Small intestine (tissue), 7 donors: ENCODE results near the gene USP5. TPM values are rescaled to one million over a fixed set of nuclear protein-coding genes. Genes with fewer than 3 reads are reported as not detected.

Experiments
- DNase-seq, 2 donors: peaks; one replicate each; pipeline versions ENCODE4 v3.0.0 to v3.0.0-alpha.2; 2013
- FAIRE-seq: peaks from 2 replicates; lab custom pipeline; 2012; peaks lifted over from hg19 to GRCh38; lab: Jason Lieb, UNC
- H3K27ac ChIP-seq, 3 donors: one replicate each; pipeline ENCODE4 v1.5.1; 2013; ENCODE audit warnings: low read length in 2 of 3, mild to moderate bottlenecking in 2 of 3, control low read depth in 1 of 3, inconsistent platforms in 1 of 3, low read depth in 1 of 3, moderate library complexity in 1 of 3
- H3K27me3 ChIP-seq, 3 donors: one replicate each; pipeline ENCODE4 v1.6.1; 2013; ENCODE audit warnings: low read length in 3 of 3, inconsistent platforms in 1 of 3; ENCODE audit not compliant: control insufficient read depth in 3 of 3, insufficient read depth in 3 of 3
- H3K36me3 ChIP-seq, 3 donors: one replicate each; pipeline ENCODE4 v1.6.1; 2013; ENCODE audit warnings: low read length in 3 of 3, inconsistent platforms in 1 of 3, low read depth in 1 of 3, mild to moderate bottlenecking in 1 of 3, moderate library complexity in 1 of 3; ENCODE audit not compliant: control insufficient read depth in 3 of 3, insufficient read depth in 2 of 3
- H3K4me1 ChIP-seq, 3 donors: one replicate each; pipeline ENCODE4 v1.6.1; 2013; ENCODE audit warnings: low read length in 2 of 3, inconsistent platforms in 1 of 3, low read depth in 1 of 3, mild to moderate bottlenecking in 1 of 3, moderate library complexity in 1 of 3; ENCODE audit not compliant: control insufficient read depth in 3 of 3, insufficient read depth in 2 of 3
- H3K4me3 ChIP-seq, 3 donors: one replicate each; pipeline ENCODE4 v1.5.1; 2013; ENCODE audit warnings: low read length in 3 of 3, control low read depth in 1 of 3, inconsistent platforms in 1 of 3, low read depth in 1 of 3, mild to moderate bottlenecking in 1 of 3, moderate library complexity in 1 of 3
- H3K9me3 ChIP-seq, 2 donors: one replicate each; pipeline ENCODE4 v1.6.1; 2013; ENCODE audit warnings: low read depth in 1 of 2, low read length in 1 of 2; ENCODE audit not compliant: control insufficient read depth in 2 of 2, insufficient read depth in 1 of 2
- WGBS, 3 donors: extraction: QIAGEN DNeasy Blood & Tissue Kit; methylation state at CpG; one replicate each; pipeline ENCODE4 v1.1.7; 2013; 5-methylcytosine and 5-hydroxymethylcytosine counted together
- polyA plus RNA-seq, 4 donors: library from polyadenylated mRNA; stranded (reverse) in 3 of 4; unstranded in 1 of 4; fragments of 200-250 nt in 3 of 4; fragments of 120-200 nt in 1 of 4; gene quantifications; one replicate each; pipeline versions ENCODE4 v1.2.1 to v1.2.3, GENCODE V29; 2013
- donor health status: healthy with polysubstance abuse.
- donor health status: control.
- donor health status: control.
- donor health status: Bipolar disorder and iron deficiency.
- donor health status: healthy.

Gene USP5
- polyA plus RNA-seq, 4 donors, result 31.9 to 54.0 (median 39.2) TPM

DNA sequence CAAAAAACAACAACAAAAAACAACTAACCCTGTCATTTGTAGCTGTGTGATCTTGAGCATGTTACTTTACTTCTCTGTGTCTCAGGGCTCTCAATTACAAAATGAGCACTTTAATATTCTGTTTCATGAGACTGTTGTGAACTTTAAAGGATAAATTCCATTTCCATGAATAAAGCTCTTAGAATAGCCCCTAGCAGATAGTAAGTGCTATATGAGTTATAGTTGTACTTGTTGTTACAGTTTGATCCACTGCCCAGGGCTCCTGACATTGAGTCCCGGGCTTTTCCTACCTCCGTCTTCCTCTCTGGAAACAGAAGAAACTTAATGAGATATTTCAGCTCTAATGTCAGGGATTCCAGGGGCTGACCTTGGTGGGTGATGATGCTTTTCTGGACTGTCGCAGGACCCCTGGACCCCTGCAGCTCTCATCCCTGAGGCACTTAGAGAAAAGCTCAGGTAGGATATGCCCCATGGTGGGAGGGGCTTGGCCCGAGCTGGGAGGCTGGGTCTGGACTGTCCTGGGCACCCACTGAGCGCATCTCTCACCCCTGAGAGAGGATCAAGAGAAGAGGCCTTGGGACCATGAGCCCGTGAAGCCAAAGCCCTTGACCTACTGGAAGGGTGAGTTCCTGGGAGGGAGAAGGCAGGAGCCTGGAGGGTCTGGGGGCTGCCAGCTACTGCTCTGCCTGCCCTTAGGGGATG, 18.6 kb upstream of the USP5 start:
- FAIRE-seq (no peak), DNase-seq (no peak)
- 83 to 89% (median 88%) methylated on average over 6 of the region's 6 CpGs for WGBS, 3 donors
- Histone ChIP-seq H3K36me3 (peaks cover 0 to 57% (median 0%) of the 10 kb centered on the region in 3 donors), H3K4me1 (peaks cover 0 to 18% (median 3%) of the 10 kb centered on the region in 3 donors), H3K9me3 (no peaks in the 10 kb centered on the region), H3K27me3 (peaks cover 0 to 7% (median 0%) of the 10 kb centered on the region in 3 donors), H3K27ac (peak overlapping the region in 1 of 3 donors; percentile 42), H3K4me3 (no peak overlapping the region)

DNA sequence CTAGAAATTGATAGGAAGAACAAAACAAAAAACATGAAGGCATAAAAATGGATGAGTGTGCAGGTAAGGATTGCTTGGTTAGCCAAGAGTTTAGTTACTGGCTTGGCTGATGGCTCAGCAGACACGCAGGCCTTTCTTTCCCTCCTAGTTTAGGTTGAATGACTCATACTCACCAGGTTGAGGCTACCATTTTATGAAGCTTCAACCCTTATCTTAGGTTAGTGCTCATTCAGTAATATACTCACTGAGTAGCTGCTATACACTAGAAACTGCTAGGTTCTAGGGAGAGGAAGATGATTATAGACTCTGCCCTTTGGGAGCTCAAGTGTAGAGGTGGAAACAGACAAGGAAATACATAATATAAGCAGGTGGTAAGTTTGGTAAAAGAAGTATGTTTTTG, 17.7 kb upstream of the USP5 start:
- WGBS, 3 donors, result 41 to 76% (median 54%) methylated on average over 1 of the region's 1 CpG
- no peak overlapping the region for H3K4me3 ChIP-seq

DNA sequence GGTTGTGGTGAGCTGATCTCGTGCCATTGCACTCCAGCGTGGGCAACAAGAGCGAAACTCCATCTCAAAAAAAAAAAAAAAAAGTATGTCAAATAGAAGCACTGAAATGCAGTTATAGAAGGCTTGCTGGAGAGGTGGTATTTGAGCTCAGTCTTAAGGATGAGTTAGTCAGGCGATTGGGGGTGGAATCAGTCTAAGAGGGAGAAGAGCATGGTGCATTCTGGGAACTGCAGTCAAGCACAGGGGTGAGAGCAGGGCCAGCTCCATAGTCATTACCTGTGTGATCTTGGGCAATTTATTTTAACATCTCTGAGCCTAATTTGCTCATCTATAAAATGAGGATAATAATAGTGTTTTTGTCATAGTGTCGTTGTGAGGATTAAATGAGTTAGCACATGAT, 17.1 kb upstream of the USP5 start:
- Histone ChIP-seq H3K4me3 (no peak overlapping the region), H3K27me3 (no peaks in the 10 kb centered on the region), H3K36me3 (peaks cover 0 to 68% (median 0%) of the 10 kb centered on the region in 3 donors), H3K27ac (no peak overlapping the region), H3K4me1 (peaks cover 0 to 14% (median 0%) of the 10 kb centered on the region in 3 donors), H3K9me3 (no peaks in the 10 kb centered on the region)
- no peak for DNase-seq
- 64 to 79% (median 70%) methylated on average over 5 of the region's 5 CpGs for WGBS, 3 donors
- no peak for FAIRE-seq

More for the DNA sequence above, 17.7 kb upstream of the USP5 start:
- Histone ChIP-seq H3K36me3 (peaks cover 0 to 65% (median 0%) of the 10 kb centered on the region in 3 donors), H3K27ac (peak overlapping the region in 1 of 3 donors; percentile 53), H3K27me3 (peaks cover 0 to 3% (median 0%) of the 10 kb centered on the region in 3 donors), H3K9me3 (no peaks in the 10 kb centered on the region), H3K4me1 (peaks cover 0 to 18% (median 2%) of the 10 kb centered on the region in 3 donors)
- FAIRE-seq, result no peak
- peak in 1 of 2 donors; percentile 60 for DNase-seq

DNA sequence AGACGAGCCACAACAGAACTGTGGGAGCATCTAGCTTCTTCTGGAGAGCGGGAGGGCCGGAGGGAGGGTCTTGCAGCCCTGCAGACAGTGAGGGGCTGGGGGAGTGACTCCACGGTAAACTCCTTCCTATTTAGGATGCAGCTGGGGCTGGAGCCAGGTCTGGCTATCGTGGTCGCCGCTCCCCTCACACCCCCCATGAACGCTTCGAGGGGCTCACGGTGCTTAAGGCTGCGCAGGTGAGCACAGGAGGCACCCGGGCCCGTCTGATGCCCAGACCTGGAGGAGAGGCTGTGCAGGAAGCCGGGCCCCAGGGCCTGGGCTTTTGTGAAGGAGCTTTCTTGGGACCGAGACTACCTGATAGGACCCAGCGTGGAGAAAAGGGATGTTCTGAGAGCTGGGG, 15.1 kb upstream of the USP5 start:
- H3K9me3 ChIP-seq, result no peaks in the 10 kb centered on the region
- H3K4me1 ChIP-seq, result peaks cover 0 to 23% (median 0%) of the 10 kb centered on the region in 3 donors
- DNase-seq, result no peak
- no peak overlapping the region for H3K4me3 ChIP-seq
- H3K27ac ChIP-seq, result no peak overlapping the region
- peaks cover 0 to 58% (median 0%) of the 10 kb centered on the region in 3 donors for H3K36me3 ChIP-seq
- no peaks in the 10 kb centered on the region for H3K27me3 ChIP-seq
- 88 to 95% (median 93%) methylated on average over 16 of the region's 16 CpGs for WGBS, 3 donors
- no peak for FAIRE-seq

DNA sequence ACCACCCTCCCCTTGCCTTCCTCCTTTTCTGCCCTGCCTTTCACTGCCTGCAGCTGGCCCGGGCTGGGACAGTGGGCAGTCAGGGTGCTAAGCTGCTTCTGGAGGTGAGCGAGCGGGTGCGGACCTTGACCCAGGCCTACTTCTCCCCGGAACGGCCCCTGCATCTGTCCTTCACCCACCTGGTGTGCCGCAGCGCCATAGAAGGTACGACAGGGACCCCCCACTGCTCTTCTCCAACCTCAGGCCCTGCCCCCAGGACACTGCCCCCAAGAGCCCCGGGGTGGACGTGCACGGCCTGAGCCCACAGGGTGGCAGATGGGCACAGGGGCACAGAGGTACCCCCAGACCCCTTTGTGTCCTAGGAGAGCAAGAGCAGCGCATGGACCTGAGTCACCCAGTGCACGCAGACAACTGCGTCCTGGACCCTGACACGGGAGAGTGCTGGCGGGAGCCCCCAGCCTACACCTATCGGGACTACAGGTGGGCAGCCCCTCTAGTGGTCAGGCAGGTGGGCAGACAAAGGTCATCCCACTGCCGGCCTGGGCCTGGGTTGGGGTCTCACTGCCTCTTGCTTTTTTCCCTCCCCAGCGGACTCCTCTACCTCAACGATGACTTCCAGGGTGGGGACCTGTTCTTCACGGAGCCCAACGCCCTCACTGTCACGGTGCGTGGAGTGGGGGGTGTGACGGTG, 14.4 kb upstream of the USP5 start:
- Histone ChIP-seq H3K36me3 (peaks cover 0 to 52% (median 0%) of the 10 kb centered on the region in 3 donors), H3K9me3 (no peaks in the 10 kb centered on the region), H3K27ac (no peak overlapping the region), H3K4me1 (peaks cover 0 to 28% (median 0%) of the 10 kb centered on the region in 3 donors), H3K27me3 (no peaks in the 10 kb centered on the region), H3K4me3 (no peak overlapping the region)
- no peak for FAIRE-seq
- no peak for DNase-seq
- 87 to 89% (median 87%) methylated on average over 25 to 26 of the region's 26 CpGs for WGBS, 3 donors

DNA sequence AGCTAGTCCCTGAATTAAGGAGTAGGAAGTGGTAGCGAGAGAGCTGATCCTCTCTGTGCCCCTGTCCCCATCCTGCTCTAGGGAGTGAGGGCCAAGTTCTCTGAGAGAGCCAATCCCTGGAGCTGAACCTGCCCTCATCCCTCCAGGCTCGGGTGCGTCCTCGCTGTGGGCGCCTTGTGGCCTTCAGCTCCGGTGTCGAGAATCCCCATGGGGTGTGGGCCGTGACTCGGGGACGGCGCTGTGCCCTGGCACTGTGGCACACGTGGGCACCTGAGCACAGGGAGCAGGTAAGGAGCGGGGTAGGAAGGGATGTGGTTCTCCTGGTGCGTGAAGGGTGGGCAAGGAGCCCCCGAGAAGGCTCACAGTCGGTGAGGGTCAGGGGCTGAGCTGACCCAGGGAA, 13.1 kb upstream of the USP5 start:
- WGBS, 3 donors, result 90 to 92% (median 91%) methylated on average over 16 of the region's 16 CpGs
- H3K4me1 ChIP-seq, result peaks cover 0 to 34% (median 0%) of the 10 kb centered on the region in 3 donors

DNA sequence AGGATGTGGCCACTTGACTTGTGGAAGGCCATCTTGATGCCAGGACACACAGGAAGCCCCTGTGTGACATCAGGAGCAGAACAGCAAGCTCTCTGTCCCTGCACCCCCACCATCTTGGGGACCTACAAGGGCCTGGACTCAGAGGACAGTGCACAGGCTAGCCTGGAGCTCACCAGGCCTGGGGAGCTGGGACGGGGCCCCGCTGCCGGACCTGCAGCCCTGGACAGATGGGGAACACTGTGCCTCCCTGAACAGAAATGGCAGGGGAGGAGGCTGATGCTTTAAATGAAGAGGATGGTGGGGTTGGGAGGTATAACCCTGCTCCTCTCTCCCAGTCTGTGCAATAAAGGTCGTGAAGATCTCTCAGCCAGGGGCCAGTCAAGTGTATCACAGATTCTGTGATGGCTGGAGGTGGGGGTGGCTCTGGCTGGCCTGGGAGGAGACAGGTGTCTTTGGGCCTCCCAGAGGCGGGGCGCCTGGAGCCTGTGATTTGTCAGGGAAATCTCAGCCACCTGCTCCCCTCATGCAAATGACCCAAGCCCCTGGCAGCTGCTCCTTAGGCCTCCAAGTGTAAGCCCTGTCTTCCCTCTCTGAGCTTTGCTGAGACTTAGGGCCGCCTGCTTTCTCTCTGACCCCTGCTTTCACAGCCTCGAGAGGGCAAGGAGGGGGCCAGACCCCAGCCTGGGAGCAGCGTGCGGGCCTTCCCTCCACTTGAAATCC, 12.3 kb upstream of the USP5 start:
- Histone ChIP-seq H3K27me3 (no peaks in the 10 kb centered on the region), H3K27ac (peak overlapping the region in 1 of 3 donors; percentile 18), H3K9me3 (no peaks in the 10 kb centered on the region), H3K4me1 (peaks cover 0 to 31% (median 0%) of the 10 kb centered on the region in 3 donors), H3K4me3 (no peak overlapping the region), H3K36me3 (peaks cover 0 to 61% (median 0%) of the 10 kb centered on the region in 3 donors)
- FAIRE-seq (no peak), DNase-seq (peak in 1 of 2 donors; percentile 32)
- WGBS, 3 donors, result 50 to 63% (median 61%) methylated on average over 10 of the region's 10 CpGs

More for the DNA sequence above, 13.1 kb upstream of the USP5 start:
- FAIRE-seq, result no peak
- Histone ChIP-seq H3K36me3 (peaks cover 0 to 59% (median 0%) of the 10 kb centered on the region in 3 donors), H3K9me3 (no peaks in the 10 kb centered on the region), H3K27me3 (no peaks in the 10 kb centered on the region), H3K4me3 (no peak overlapping the region), H3K27ac (no peak overlapping the region)
- no peak for DNase-seq

DNA sequence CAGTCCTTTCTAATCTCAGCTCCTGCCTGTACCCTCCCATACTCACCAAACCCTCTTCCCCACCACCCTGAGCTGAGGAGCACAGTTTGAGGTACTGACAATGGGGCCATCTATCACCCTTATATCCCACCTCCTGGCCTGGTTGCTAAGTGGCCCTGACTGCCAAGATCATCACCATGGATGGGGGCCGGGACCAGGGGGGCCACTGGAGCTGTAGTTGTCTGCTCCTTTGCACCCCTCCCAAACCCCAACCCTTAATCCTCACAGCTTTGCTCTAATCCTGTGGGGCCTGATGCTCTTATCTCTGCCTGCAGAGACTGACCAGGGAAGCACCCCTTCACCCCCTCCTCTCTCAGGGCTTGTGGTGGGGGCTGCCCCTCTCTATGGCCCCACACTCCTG, 11.6 kb upstream of the USP5 start:
- H3K4me3 ChIP-seq, result no peak overlapping the region
- no peaks in the 10 kb centered on the region for H3K27me3 ChIP-seq
- peaks cover 0 to 28% (median 0%) of the 10 kb centered on the region in 3 donors for H3K4me1 ChIP-seq
- DNase-seq, result no peak
- no peaks in the 10 kb centered on the region for H3K9me3 ChIP-seq
- no peak for FAIRE-seq
- H3K36me3 ChIP-seq, result peaks cover 0 to 65% (median 0%) of the 10 kb centered on the region in 3 donors
- 63 to 83% (median 83%) methylated on average over 1 of the region's 1 CpG for WGBS, 3 donors
- peak overlapping the region in 1 of 3 donors; percentile 4 for H3K27ac ChIP-seq
